Left renal cortex interstitium (tissue), 4 donors: Measurements from ENCODE around the gene ZNF526. TPM values are rescaled to one million over a fixed set of nuclear protein-coding genes. Genes with fewer than 3 reads are reported as not detected.
A peak's percentile ranks its signal among the peaks of the same experiment; 100 is the strongest.

Source experiments
- DNase-seq, 4 donors: peaks; one replicate each; pipeline ENCODE4 v3.0.0-alpha.2; 2013; ENCODE audit warnings: low read depth in 4 of 4, low spot score in 2 of 4, missing footprints in 1 of 4
- polyA plus RNA-seq, 4 donors: library from polyadenylated mRNA; unstranded; fragments of 120-200 nt; gene quantifications; one replicate each; pipeline ENCODE4 v1.2.1, GENCODE V29; 2013; ENCODE audit not compliant: insufficient read length in 4 of 4

ZNF526 gene, protein sequence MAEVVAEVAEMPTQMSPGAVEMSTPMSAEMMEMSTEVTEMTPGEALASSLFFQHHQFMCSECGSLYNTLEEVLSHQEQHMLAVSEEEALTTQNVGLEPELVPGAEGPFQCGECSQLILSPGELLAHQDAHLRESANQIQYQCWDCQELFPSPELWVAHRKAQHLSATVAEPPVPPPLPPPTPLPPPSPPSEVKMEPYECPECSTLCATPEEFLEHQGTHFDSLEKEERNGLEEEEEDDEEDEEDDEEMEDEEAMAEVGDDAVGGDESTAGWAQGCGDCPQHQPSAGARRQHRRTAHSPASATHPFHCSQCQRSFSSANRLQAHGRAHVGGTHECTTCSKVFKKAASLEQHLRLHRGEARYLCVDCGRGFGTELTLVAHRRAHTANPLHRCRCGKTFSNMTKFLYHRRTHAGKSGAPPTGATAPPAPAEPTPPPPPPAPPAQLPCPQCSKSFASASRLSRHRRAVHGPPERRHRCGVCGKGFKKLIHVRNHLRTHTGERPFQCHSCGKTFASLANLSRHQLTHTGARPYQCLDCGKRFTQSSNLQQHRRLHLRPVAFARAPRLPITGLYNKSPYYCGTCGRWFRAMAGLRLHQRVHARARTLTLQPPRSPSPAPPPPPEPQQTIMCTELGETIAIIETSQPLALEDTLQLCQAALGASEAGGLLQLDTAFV
- 1 to 10 TPM; 7.4 to 9.7 (median 8.3) TPM for polyA plus RNA-seq

DNA sequence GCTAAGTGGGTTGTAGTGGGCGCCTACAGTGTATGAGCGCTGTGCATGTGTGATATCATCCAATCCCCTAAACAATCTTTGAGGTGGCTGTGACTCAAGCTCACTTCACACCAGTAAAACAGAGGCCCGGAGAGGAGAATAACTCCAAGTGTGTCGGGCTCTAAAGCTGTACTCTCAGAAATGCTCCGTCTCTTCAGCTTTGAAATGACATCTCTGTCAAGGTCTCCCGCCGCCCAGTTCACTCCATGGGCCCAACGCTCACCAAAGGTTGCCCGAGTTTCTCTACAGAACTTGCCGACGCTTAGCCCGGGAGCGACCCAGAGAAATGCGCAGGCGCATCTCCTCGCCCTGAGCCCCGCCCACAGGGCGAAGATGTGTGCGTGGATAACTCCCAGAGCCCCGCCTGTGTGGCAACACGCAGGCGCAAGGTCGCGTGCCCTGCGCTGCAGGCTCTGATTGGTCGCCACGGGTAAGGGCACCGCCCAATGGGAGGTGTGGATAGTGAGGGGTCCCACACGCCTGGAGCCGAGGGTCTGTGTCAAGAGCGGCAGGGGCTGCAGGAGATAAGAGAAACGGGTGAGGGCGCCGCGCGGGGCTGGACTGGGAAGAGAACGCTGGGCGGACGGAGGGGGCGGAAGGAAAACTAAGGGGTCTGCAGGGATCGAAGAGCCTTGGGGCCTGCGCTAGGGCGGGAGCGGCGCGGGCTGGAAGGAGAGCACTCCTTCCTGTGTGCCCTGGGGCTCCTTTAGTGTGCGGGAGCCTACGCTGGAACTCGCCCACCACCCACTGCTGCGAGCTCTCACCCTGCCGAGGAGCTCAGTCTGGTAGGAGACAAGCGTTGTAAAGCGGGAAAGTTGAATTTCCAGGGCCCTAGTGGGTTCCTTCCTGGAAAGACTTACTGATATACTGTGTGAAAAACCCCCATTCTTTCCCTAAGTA, at the start of gene ZNF526:
Gene ZNF526, plus strand, starts transcription at position 501 of the 939 bp plus-strand sequence. CDS start 4,092 bp downstream, outside the sequence.
- DNase-seq, result peak; percentile 89 to 97 (median 94)

DNA sequence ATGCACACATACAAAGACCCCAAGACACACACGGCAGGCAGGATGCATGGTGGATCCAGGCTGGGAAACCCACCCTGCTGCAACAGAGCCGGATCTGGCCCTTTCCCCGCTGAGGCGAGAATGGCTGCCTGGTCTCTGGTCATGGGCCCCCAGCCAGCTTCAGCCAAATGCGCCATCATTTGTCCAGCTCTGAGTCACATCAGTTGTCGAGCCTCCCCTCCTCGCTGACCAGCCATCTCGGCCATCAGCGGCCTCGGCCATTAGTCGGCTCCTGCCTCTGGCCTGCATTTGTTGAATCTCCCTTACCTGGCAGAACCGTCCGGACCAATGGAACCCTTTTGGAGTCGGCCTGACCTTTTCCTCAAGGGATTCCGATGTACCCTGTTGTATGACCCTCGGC, 49.4 kb upstream of the ZNF526 start:
- DNase-seq, result no peak

DNA sequence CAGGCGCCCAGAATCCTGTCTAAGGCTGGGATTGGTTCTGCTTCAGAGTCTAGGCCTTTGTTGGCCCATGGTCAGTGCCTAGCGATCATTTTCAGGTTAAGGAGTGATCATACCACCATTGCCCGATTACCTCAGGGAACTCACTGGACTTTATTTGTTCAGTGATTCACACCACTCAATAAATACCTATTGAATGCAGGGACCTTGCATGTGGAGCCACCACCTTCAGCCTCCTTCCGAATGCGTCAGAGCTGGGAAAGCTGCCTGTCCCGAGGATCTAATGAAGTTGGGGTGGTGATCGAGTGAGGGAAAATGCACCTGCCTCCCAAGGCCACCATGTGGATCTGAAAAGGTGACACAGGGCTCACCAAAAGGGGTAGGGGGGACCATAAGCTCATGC, 47.9 kb upstream of the ZNF526 start:
- no peak for DNase-seq

DNA sequence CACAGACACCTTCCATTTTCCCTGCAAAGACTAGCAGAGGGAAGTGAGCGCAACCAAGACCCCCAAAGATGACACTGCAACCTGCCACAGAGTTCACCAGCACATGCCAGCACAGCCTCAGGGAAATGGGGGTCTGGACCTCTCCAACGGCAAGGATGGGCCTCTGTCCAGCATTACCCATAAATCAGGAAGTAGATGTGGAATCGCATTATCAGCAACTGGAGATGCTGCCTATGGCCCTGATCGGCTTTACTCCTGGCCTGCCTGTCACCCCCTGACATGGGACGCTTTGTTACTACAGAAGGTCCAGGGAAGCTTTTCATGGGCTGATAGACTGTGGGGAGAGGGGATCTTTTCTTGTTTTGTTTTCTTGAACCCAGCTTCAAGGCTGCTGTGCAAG, 46.4 kb upstream of the ZNF526 start:
- no peak for DNase-seq

- no peak for DNase-seq
These were observed 45.9 kb upstream of the ZNF526 start for GRCh38 chr19:42174188-42174587.

DNA sequence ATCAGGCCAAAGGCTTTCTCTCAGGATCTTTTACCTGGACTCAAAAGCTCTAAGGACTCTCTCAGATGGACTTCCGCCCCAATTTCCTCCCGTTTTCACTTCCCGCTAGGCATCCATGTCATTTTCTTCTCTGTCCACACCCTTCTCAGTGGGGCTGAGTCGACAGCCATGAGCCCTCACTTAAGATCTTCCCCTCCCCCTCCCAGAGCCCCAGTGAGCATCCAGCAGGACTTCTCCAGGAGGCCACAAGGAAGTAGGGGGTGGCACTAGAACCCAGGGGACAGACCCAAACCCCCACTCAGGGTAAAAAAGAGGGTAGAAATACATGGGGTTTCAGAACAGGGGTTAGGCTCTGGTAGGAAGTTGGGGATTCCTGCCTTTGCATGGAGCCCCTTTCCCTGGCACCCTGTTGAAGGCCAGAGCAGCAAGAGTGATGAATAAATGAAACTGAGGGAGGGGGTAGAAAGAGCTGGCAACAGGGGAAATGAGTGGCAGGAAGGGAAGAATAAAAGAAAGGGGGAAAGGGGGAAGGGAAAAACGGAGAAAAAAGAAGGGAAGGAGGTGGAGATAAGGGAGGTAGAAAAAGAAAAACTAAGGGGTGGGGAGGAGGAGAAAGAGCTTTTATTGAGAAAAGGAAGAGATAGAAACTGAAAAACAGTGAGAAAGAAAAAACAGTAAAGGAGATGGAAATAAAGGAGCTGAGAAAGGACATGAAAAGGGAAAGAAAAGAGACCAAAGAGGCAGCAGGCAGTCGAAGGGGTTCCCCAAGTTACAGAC, 45.0 kb upstream of the ZNF526 start:
- no peak for DNase-seq

DNA sequence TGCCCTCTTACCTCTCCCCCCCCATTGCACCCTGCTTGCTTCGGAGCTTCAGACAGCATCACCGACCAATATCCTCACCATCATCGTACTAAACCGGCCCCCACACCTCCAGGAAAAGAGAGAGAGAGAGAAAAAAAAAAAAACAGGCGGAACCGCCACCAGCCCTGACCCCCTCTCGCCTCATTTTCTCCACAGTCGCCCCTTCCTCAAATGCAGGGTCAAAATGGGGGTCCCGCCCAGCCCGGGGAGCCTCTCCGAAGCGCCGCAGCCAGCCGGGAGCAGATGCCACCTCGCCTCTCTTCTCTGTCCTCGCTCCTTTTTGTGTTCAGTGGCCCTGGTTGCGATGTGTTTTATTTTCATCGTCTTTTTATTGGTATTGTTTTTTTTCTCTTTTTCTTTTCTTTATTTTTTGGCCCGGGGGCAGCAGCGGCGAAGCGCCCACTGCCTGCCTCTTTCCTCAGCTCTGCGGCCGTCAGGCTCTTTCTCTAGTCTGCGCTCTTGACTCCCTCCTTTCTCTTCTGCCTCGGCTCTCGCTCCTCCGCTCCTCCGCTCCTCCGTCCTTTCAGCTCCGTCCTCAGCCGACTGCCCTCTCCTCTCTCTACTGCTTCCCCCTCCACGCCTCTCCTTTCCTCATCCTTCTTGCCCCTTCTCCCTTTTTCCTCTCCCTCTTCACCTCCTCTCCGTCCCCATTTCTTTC, 44.0 kb upstream of the ZNF526 start:
- DNase-seq, result no peak

DNA sequence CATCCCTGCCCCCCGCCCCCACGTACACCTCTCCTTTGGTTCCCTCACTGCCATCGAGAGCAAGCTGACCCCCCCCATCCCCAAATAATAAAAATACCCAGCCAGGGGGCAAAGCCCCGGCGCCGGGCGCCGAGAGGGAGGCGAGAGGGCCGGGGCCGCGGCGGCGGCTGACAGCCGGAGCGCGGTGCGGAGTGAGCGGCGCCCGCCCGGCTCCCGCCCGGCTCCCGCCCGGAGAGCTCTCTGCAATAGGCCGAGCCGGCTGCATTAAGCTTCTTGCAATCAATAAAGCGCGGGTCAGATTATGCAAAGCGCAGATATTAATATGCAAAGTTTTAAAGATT, 43.5 kb upstream of the ZNF526 start:
- no peak for DNase-seq

GRCh38 chr19:42176990-42177685, 43.0 kb upstream of the ZNF526 start:
- peak in 3 of 4 donors; percentile 26 to 49 (median 32) for DNase-seq

DNA sequence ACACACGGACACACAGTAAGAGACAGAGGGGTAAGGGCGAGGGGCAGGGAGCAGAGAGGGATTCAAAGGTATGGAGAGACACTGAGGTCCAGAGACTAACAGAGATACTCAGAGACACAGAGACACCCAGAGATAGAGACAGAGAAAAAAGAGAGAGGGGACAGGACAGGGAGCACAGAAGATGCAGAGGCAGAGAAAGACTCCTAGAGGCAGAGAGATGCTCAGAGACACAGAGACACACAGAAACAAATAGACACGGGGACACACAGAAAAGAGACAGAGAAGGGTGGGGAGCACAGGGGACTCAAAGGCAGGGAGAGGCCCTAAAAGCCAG, 42.5 kb upstream of the ZNF526 start:
- no peak for DNase-seq

DNA sequence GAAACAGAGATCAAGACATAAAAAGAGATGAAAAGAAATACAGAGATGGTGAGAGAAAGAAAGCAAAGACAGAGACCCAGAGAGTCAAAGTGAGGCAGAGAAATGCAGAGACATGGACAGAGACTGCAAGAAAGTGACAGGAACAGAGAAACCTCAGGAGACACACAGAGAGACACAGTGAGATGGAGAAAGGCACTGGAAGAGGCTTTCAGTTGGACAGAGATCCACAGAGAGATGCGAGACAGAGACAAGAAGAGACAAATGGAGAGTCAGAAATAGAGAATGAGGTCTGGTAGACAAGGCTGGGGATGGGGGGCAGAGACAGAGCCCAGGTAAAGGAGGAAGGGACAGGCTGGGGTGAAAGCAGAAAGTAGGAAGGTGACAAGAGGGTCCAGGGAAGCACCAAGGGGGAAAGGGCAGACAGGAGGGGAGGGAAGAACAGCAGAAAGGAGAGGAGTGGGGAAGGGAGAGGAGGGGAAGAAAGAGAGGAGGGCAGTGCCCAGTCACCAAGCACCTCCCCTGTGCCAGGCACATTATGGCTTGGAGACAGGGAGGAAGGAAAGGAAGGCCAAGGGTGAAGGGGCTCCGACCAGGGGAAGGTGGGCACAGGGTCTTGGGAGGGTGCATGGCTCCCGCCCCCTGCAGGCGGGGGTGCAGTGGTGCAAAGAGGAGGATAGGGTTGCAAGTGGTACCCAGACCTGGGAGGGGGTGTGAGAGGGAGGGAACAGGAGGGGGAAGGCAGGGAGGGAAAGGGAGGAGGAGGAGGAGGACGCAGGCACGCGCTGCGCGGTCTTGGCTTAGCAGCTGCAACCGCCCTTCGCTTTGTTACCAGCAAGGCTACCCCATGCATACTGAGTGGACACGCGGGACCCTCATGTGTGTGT, 41.1 kb upstream of the ZNF526 start:
- DNase-seq, result no peak

- peak in 2 of 4 donors; percentile 39 to 44 for DNase-seq
These were observed 35.7 kb upstream of the ZNF526 start for GRCh38 chr19:42184401-42184861.

DNA sequence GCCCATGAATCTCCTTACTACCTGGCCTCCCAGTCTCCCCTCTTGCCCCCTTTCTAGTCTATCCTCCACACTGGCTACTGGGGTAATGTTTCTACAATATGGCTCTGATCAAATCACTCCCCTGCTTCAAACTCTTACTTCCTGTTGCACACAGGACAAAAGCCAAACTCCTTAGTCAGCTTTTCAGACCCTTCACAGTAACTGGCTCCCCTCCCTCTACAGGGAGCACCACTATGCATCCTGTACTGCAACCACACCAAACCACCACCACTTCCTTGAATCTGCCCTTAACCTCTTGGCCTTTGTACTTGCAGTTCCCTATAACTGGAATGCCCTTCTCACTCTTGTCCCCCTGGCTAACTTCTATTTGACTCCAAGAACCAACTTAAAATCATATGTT, 34.8 kb upstream of the ZNF526 start:
- DNase-seq, result no peak

- DNase-seq, result no peak
These were observed 31.4 kb upstream of the ZNF526 start for GRCh38 chr19:42188665-42189064.

GRCh38 chr19:42189133-42189532, 31.0 kb upstream of the ZNF526 start:
- no peak for DNase-seq

GRCh38 chr19:42191330-42191729, 28.8 kb upstream of the ZNF526 start:
- no peak for DNase-seq

- no peak for DNase-seq
These were observed 28.3 kb upstream of the ZNF526 start for GRCh38 chr19:42191855-42192254.

DNA sequence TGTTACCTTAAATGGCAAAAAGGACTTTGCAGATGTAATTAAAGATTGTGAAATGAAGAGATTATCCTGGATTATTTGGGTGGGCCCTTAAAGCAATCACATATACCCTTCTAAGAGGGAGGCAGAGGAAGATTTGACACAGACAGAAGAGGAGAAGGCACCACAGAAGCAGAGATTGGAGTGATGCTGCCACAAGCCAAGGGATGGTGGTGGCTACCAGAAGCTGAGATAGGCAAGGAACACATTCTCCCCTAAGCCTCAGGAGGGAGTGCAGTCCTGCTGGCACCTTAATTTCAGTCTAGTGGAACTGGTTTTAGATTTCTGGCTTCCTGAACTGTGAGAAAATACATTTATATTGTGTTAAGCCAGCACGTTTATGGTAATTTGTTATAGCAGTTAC, 26.8 kb upstream of the ZNF526 start:
- no peak for DNase-seq
